SU-DHL-6 (cell line): ENCODE results near the gene CTNNBL1.

ENCODE experiments used
- H2AFZ ChIP-seq: fragments of 200-600 bp; sonication (generic); 2 replicates; pipeline ENCODE4 v1.6.1; 2014; ENCODE audit warnings: low read depth, mild to moderate bottlenecking, moderate library complexity, mixed read lengths, antibody characterized with exemption, low read length; ENCODE audit not compliant: severe bottlenecking
- H3F3A ChIP-seq: fragments of 200-600 bp; shearing (Covaris generic); 2 replicates; pipeline ENCODE4 v1.6.0; 2016; ENCODE audit warnings: antibody characterized with exemption, mild to moderate bottlenecking; ENCODE audit not compliant: insufficient read depth
- H3K27ac ChIP-seq: fragments of 200-600 bp; sonication (generic); 2 replicates; pipeline ENCODE4 v1.5.1; 2016; ENCODE audit warnings: low read depth, mild to moderate bottlenecking, low read length, moderate library complexity, mixed read lengths
- H3K27me3 ChIP-seq: fragments of 200-600 bp; sonication (generic), shearing (Covaris generic); 2 replicates; pipeline ENCODE4 v1.6.0; 2014; ENCODE audit warnings: mild to moderate bottlenecking, low read length
- H3K36me3 ChIP-seq: fragments of 200-600 bp; sonication (generic); 2 replicates; pipeline ENCODE4 v1.6.1; 2014; ENCODE audit warnings: mild to moderate bottlenecking, low read length, mixed read lengths
- H3K4me2 ChIP-seq: fragments of 300-600, 200-600 bp; shearing (Covaris generic), sonication (generic); 2 replicates; pipeline ENCODE4 v1.6.0; 2014; ENCODE audit warnings: low read length, low read depth, mild to moderate bottlenecking; ENCODE audit not compliant: poor library complexity, severe bottlenecking
- H3K4me3 ChIP-seq: fragments of 200-600 bp; sonication (generic); 2 replicates; pipeline ENCODE4 v1.5.1; 2014; ENCODE audit warnings: antibody characterized with exemption, low read length, mild to moderate bottlenecking, mixed read lengths; ENCODE audit not compliant: insufficient read depth, poor library complexity, severe bottlenecking
- H3K79me2 ChIP-seq: fragments of 200-600 bp; sonication (generic); 2 replicates; pipeline ENCODE4 v1.6.1; 2014; ENCODE audit warnings: mild to moderate bottlenecking, low read length, moderate library complexity; ENCODE audit not compliant: insufficient read depth
- H3K9ac ChIP-seq: fragments of 200-600 bp; sonication (generic); 2 replicates; pipeline ENCODE4 v1.7.0; 2014; ENCODE audit warnings: mild to moderate bottlenecking, low read length
- H3K9me2 ChIP-seq: fragments of 200-600 bp; sonication (generic); replicated peaks from 2 replicates; pipeline ENCODE4 v1.6.1; 2014; ENCODE audit warnings: low read length; ENCODE audit not compliant: insufficient read depth
- H3K9me3 ChIP-seq: fragments of 200-600 bp; sonication (generic); 2 replicates; pipeline ENCODE4 v1.6.1; 2014; ENCODE audit warnings: low read length, mixed read lengths; ENCODE audit not compliant: insufficient read depth
- H4K20me1 ChIP-seq: fragments of 200-600 bp; sonication (generic); 2 replicates; pipeline ENCODE4 v1.6.1; 2014; ENCODE audit warnings: low read depth, mild to moderate bottlenecking, antibody characterized with exemption, low read length, moderate library complexity, mixed read lengths
- CTCF ChIP-seq: fragments of 200-600 bp; sonication (generic); IDR thresholded peaks from one replicate; pipeline ENCODE4 v1.5.1; 2017; ENCODE audit warnings: antibody characterized with exemption, mild to moderate bottlenecking, low read length, moderate library complexity; ENCODE audit not compliant: insufficient read depth, poor library complexity, severe bottlenecking
- EZH2phosphoT487 ChIP-seq: fragments of 200-600 bp; sonication (generic), shearing (Covaris generic); conservative IDR thresholded peaks from 2 replicates; pipeline ENCODE4 v1.6.1; 2018; ENCODE audit warnings: mild to moderate bottlenecking, antibody characterized with exemption, low read length, moderate library complexity, mixed read lengths

Gene CTNNBL1

GRCh38 chr20:37823296-37823980 lies 129.6 kb downstream of the CTNNBL1 start:
- Histone ChIP-seq H3K9me3 (no peaks in the 10 kb centered on the region), H3K79me2 (no peaks in the 10 kb centered on the region), H3K27me3 (no peaks in the 10 kb centered on the region), H3K4me3 (no peak overlapping the region), H3K4me2 (no peak overlapping the region), H2AFZ (no peak overlapping the region), H3K27ac (no peak overlapping the region), H3K9me2 (no peaks in the 10 kb centered on the region), H4K20me1 (no peaks in the 10 kb centered on the region), H3K36me3 (no peaks in the 10 kb centered on the region), H3K9ac (no peak overlapping the region), H3F3A (no peaks in the 10 kb centered on the region)
- TF ChIP-seq EZH2phosphoT487 (no peak), CTCF (no peak)

- no peaks in the 10 kb centered on the region for H3F3A ChIP-seq
- no peaks in the 10 kb centered on the region for H3K79me2 ChIP-seq
- H3K27me3 ChIP-seq = no peaks in the 10 kb centered on the region
- H3K9me2 ChIP-seq = no peaks in the 10 kb centered on the region
- H3K9ac ChIP-seq = no peak overlapping the region
- H2AFZ ChIP-seq = no peak overlapping the region
- no peak overlapping the region for H3K4me2 ChIP-seq
- H3K27ac ChIP-seq = no peak overlapping the region
- no peaks in the 10 kb centered on the region for H3K36me3 ChIP-seq
- TF ChIP-seq CTCF (no peak), EZH2phosphoT487 (no peak)
- H3K4me3 ChIP-seq = no peak overlapping the region
- H4K20me1 ChIP-seq = no peaks in the 10 kb centered on the region
- H3K9me3 ChIP-seq = no peaks in the 10 kb centered on the region
Measured at GRCh38 chr20:37827605-37828004, 133.8 kb downstream of the CTNNBL1 start.

GRCh38 chr20:37828684-37829083 lies 134.9 kb downstream of the CTNNBL1 start:
- Histone ChIP-seq H4K20me1 (no peaks in the 10 kb centered on the region), H3K9ac (no peak overlapping the region), H3F3A (no peaks in the 10 kb centered on the region), H3K79me2 (no peaks in the 10 kb centered on the region), H3K4me3 (no peak overlapping the region), H3K9me3 (no peaks in the 10 kb centered on the region), H2AFZ (no peak overlapping the region), H3K36me3 (no peaks in the 10 kb centered on the region), H3K27me3 (no peaks in the 10 kb centered on the region), H3K4me2 (no peak overlapping the region), H3K9me2 (no peaks in the 10 kb centered on the region), H3K27ac (no peak overlapping the region)
- TF ChIP-seq EZH2phosphoT487 (no peak), CTCF (no peak)
